A673 (cell line): ENCODE results near the gene NUDT5. TPM values are rescaled to one million over a fixed set of nuclear protein-coding genes. Genes with fewer than 3 reads are reported as not detected.

ENCODE experiments used
- BruUV-seq: library from RNA; stranded (reverse); fragments of 400-500 nt; replicated peaks from 2 replicates; lab custom pipeline; 2021; lab: Mats Ljungman, UMichigan
- CTCF ChIA-PET: fragments of 300-600 bp; sonication (Branson Sonifier 250); formaldehyde crosslinking; loops from one replicate; lab custom pipeline; 2022; ENCODE audit warnings: antibody characterized with exemption; lab: Charles Lee
- POLR2A ChIA-PET: fragments of 300-600 bp; sonication (Branson Sonifier 250); formaldehyde crosslinking; loops from one replicate; lab custom pipeline; 2022; ENCODE audit warnings: antibody characterized with exemption; ENCODE audit not compliant: low non-redundant PET; lab: Charles Lee
- DNase-seq: peaks from one replicate; pipeline ENCODE4 v3.0.0-alpha.2; 2015; ENCODE audit warnings: low spot score
- H3K27ac ChIP-seq: fragments of 200-600 bp; sonication (generic); 2 replicates; pipeline ENCODE4 v1.5.1; 2016; ENCODE audit warnings: mixed run types, low read depth, mild to moderate bottlenecking, mixed read lengths, antibody characterized with exemption, low read length; ENCODE audit not compliant: poor library complexity, severe bottlenecking
- H3K27me3 ChIP-seq: fragments of 200-600 bp; sonication (generic); replicated peaks from 2 replicates; pipeline ENCODE4 v1.6.1; 2017; ENCODE audit warnings: mixed run types, low read depth, mild to moderate bottlenecking, mixed read lengths, antibody characterized with exemption, low read length; ENCODE audit not compliant: insufficient read depth, poor library complexity
- H3K36me3 ChIP-seq: fragments of 200-600 bp; sonication (generic); 2 replicates; pipeline ENCODE4 v1.6.1; 2016; ENCODE audit warnings: mixed run types, mild to moderate bottlenecking, mixed read lengths, antibody characterized with exemption, low read length; ENCODE audit not compliant: insufficient read depth, poor library complexity, severe bottlenecking
- H3K4me1 ChIP-seq: fragments of 200-600 bp; sonication (generic); 2 replicates; pipeline ENCODE4 v1.6.1; 2017; ENCODE audit warnings: mixed run types, mild to moderate bottlenecking, mixed read lengths, antibody characterized with exemption, low read length; ENCODE audit not compliant: insufficient read depth, poor library complexity, severe bottlenecking
- H3K4me3 ChIP-seq: fragments of 200-600 bp; sonication (generic); 2 replicates; pipeline ENCODE4 v1.5.1; 2016; ENCODE audit warnings: low read depth, mixed run types, mild to moderate bottlenecking, mixed read lengths, low read length; ENCODE audit not compliant: poor library complexity, severe bottlenecking
- H3K9me3 ChIP-seq: fragments of 200-600 bp; sonication (generic); 2 replicates; pipeline ENCODE4 v1.6.1; 2016; ENCODE audit warnings: mixed run types, low read depth, mild to moderate bottlenecking, mixed read lengths, antibody characterized with exemption, low read length; ENCODE audit not compliant: poor library complexity, severe bottlenecking
- CTCF ChIP-seq: fragments of 300-800, 200-600 bp; sonication (generic); conservative IDR thresholded peaks from 2 replicates; pipeline ENCODE4 v1.5.1; 2017; ENCODE audit warnings: low read depth, mild to moderate bottlenecking, antibody characterized with exemption, low read length, moderate library complexity, mixed read lengths
- EZH2 ChIP-seq: fragments of 200-600 bp; sonication (generic); IDR thresholded peaks from 2 replicates; pipeline ENCODE4 v1.6.1; 2017; ENCODE audit warnings: borderline replicate concordance, low read depth, mild to moderate bottlenecking, mixed read lengths, antibody characterized with exemption, low read length; ENCODE audit not compliant: poor library complexity, severe bottlenecking
- intact Hi-C: fragments of 100-400 bp; cut with micrococcal nuclease; formaldehyde crosslinking; loops from one replicate; pipeline ENCODE4 v1.10.0; 2022; ENCODE audit not compliant: unreplicated experiment
- total RNA-seq: library from RNA; stranded (reverse); gene quantifications from 2 replicates; pipeline ENCODE4 v1.2.3, GENCODE V29; 2021

The NUDT5 gene
- total RNA-seq, 1 experiment from 2014 or later: 137 TPM

DNA sequence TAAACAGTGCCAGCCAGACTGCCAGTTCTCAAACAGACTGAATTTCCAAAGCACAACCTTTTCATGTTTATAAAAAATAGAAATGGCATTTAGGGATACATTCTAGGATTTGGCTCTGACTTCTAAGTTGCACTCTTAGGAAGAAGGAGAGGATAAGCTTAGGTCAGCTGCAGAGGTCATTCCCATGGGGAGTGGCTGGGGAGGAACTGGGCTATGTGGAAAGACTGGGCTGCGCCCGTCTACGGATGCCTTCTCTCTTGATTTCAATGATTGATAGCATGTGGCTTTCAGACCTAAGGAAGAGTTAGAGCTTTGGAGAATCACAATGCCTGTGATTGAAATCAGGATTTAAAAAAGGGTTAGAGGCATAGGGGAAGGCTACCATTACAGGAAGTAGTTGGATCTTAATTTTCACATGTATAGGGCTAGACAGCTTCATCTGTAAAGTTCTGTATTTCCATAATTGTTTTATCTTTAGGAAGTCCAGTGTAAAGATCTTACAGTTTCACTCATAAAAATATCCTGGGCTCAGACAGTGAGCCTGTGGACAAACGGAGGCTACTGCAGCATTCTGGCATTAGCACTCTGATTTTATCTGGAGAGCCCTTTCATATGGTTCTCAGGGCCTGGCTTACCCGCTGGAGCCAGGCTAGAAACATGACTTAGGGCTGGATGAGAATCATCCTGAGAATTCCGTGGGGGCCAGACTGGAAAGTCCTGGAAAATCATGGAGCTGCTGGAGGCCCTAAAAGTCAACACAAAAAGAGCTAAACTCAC, 29.5 kb downstream of the NUDT5 start:
- BruUV-seq: no TSS peak
- intact Hi-C loops: no loop called here
- Histone ChIP-seq H3K27ac (no peak overlapping the region), H3K36me3 (peaks cover 61% of the 10 kb centered on the region), H3K4me1 (no peaks in the 10 kb centered on the region), H3K27me3 (no peaks in the 10 kb centered on the region), H3K4me3 (no peak overlapping the region), H3K9me3 (no peaks in the 10 kb centered on the region)
- ChIA-PET POLR2A (no interaction called here), CTCF (no interaction called here)
- TF ChIP-seq EZH2 (no peak), CTCF (no peak)
- DNase-seq: no peak

DNA sequence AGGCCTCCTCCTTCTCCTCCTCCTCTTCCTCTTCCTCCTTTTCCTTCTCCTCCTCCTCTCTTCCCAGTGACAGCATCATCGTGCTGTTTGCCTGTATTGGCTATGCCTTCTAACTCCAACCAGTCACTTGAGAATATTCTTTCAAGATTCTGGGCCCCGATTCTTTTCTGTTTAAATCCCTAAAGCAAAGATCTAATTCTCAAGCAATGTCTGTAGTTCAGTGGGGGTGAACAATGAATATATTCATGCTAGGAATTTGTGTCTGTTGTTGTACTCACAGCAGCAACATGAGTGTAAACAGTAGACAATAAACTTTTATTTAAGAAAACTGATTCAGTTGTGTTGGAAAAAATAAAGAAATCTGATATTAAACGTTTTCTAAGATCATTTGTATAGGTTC, 30.7 kb downstream of the NUDT5 start:
- no peaks in the 10 kb centered on the region for H3K4me1 ChIP-seq
- CTCF ChIA-PET: no interaction called here
- H3K4me3 ChIP-seq: no peak overlapping the region
- intact Hi-C loops: no loop called here
- no peak overlapping the region for H3K27ac ChIP-seq
- H3K27me3 ChIP-seq: no peaks in the 10 kb centered on the region
- BruUV-seq: no TSS peak
- H3K36me3 ChIP-seq: peaks cover 61% of the 10 kb centered on the region
- H3K9me3 ChIP-seq: no peaks in the 10 kb centered on the region
- POLR2A ChIA-PET: no interaction called here
- TF ChIP-seq EZH2: no peak
- DNase-seq: no peak

DNA sequence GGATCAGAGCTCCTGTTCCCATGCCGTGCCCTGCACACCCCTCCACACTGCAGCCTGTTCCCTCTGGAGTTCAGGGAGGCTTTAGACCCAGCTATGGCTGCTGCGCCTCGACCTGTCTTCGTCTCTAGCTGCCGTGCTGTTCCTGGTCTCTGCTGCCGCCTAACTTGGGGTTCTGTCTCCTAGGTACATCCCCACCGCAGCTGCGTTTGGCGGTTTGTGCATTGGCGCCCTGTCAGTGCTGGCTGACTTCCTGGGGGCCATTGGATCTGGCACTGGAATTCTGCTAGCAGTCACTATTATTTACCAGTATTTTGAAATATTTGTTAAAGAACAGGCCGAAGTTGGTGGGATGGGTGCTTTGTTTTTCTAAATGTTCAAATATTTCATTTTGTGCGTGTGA, 31.6 kb downstream of the NUDT5 start:
- Histone ChIP-seq H3K4me1 (no peaks in the 10 kb centered on the region), H3K36me3 (peaks cover 65% of the 10 kb centered on the region), H3K4me3 (no peak overlapping the region), H3K9me3 (no peaks in the 10 kb centered on the region), H3K27ac (no peak overlapping the region), H3K27me3 (no peaks in the 10 kb centered on the region)
- no peak for DNase-seq
- ChIA-PET POLR2A (no interaction called here), CTCF (no interaction called here)
- no TSS peak for BruUV-seq
- TF ChIP-seq EZH2 (no peak), CTCF (no peak)
- intact Hi-C loops: no loop called here

DNA sequence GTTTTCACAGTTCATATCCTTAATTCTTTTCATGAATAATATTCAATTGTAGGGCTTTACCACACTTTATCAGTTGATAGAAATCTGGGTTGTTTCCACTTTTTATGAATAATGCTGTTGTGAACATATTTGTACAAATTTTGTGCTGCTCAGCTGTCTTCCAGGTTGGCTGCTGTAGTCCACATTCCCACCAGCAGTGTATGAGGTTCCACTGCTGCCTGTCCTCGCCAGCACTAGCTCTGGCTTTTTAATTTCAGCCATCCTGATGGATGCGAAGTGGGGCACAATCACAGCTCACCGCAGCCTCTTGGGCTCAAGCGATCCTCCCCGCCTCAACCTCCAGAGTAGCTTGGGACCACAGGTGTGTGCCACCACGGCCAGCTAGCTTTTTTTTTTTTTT, 32.8 kb downstream of the NUDT5 start:
- CTCF ChIA-PET: interaction anchor here (0.6 kb wide), 1 partner anchor 493 kb away, joined by 4 read pairs; no protein-coding TSS in a partner anchor
- H3K4me3 ChIP-seq: no peak overlapping the region
- no peak overlapping the region for H3K27ac ChIP-seq
- intact Hi-C loops: no loop called here
- no peaks in the 10 kb centered on the region for H3K4me1 ChIP-seq
- H3K27me3 ChIP-seq: no peaks in the 10 kb centered on the region
- no peak for DNase-seq
- BruUV-seq: no TSS peak
- TF ChIP-seq CTCF (no peak), EZH2 (no peak)
- POLR2A ChIA-PET: no interaction called here
- peaks cover 74% of the 10 kb centered on the region for H3K36me3 ChIP-seq
- H3K9me3 ChIP-seq: no peaks in the 10 kb centered on the region
